CD14-positive monocyte (primary cell): ENCODE results near the gene C12orf57. TPM values are rescaled to one million over a fixed set of nuclear protein-coding genes. Genes with fewer than 3 reads are reported as not detected.

Source experiments
- DNase-seq, 3 donors: peaks; one replicate each; pipeline ENCODE4 v3.0.0-alpha.2; 2011 to 2022
- H2AFZ ChIP-seq: 2 replicates; pipeline ENCODE4 v1.6.0; 2012; ENCODE audit warnings: mild to moderate bottlenecking, low read depth, low read length, inconsistent platforms; ENCODE audit not compliant: insufficient read depth, poor library complexity, severe bottlenecking
- H3K27ac ChIP-seq, 2 donors: 1 replicate in 1 of 2; 2 replicates in 1 of 2; pipeline ENCODE4 v1.5.1; 2012 to 2013; ENCODE audit warnings: low read length in 2 of 2, control low read depth in 1 of 2, inconsistent platforms in 1 of 2, low read depth in 1 of 2, mild to moderate bottlenecking in 1 of 2
- H3K27me3 ChIP-seq, 2 donors: one replicate each; pipeline versions ENCODE4 v1.6.0 to v1.6.1; 2011 to 2013; ENCODE audit warnings: low read length in 2 of 2; ENCODE audit not compliant: control insufficient read depth in 2 of 2, insufficient read depth in 2 of 2
- H3K36me3 ChIP-seq, 2 donors: replicated peaks in 1 of 2; 1 replicate in 1 of 2; 2 replicates in 1 of 2; pipeline versions ENCODE4 v1.5.1 to v1.6.1; 2012 to 2013; ENCODE audit warnings: low read length in 2 of 2, control low read depth in 1 of 2, inconsistent platforms in 1 of 2, mild to moderate bottlenecking in 1 of 2; ENCODE audit not compliant: insufficient read depth in 2 of 2, control insufficient read depth in 1 of 2
- H3K4me1 ChIP-seq, 2 donors: 1 replicate in 1 of 2; 2 replicates in 1 of 2; pipeline versions ENCODE4 v1.5.1 to v1.6.1; 2012 to 2013; ENCODE audit warnings: low read length in 2 of 2, control low read depth in 1 of 2, inconsistent platforms in 1 of 2, mild to moderate bottlenecking in 1 of 2, moderate library complexity in 1 of 2; ENCODE audit not compliant: insufficient read depth in 2 of 2, control insufficient read depth in 1 of 2
- H3K4me2 ChIP-seq: replicated peaks from 2 replicates; pipeline ENCODE3; 2012; ENCODE audit warnings: low read length, moderate library complexity, mild to moderate bottlenecking; ENCODE audit not compliant: poor library complexity, severe bottlenecking; ENCODE audit errors: extremely low read depth
- H3K4me3 ChIP-seq, 3 experiments: fragments of 200-600 bp in 1 of 3; sonication (generic) in 1 of 3; replicated peaks in 1 of 3; 1 replicate in 2 of 3; 2 replicates in 1 of 3; pipeline ENCODE4 v1.5.1; 2011 to 2013; ENCODE audit warnings: low read length in 3 of 3, mild to moderate bottlenecking in 3 of 3, control low read depth in 2 of 3, low read depth in 2 of 3, inconsistent platforms in 1 of 3, moderate library complexity in 1 of 3
- H3K79me2 ChIP-seq: 2 replicates; pipeline ENCODE4 v1.6.0; 2012; ENCODE audit warnings: mild to moderate bottlenecking, control low read depth, inconsistent platforms, low read length, moderate library complexity; ENCODE audit not compliant: insufficient read depth
- H3K9ac ChIP-seq: 2 replicates; pipeline ENCODE4 v1.6.0; 2017; ENCODE audit warnings: low read length, mild to moderate bottlenecking; ENCODE audit not compliant: insufficient read depth, poor library complexity, severe bottlenecking
- H3K9me3 ChIP-seq, 2 donors: replicated peaks in 1 of 2; 1 replicate in 1 of 2; 2 replicates in 1 of 2; pipeline versions ENCODE4 v1.5.1 to v1.6.1; 2012 to 2013; ENCODE audit warnings: low read length in 2 of 2, control low read depth in 1 of 2; ENCODE audit not compliant: control insufficient read depth in 1 of 2, insufficient read depth in 1 of 2
- H4K20me1 ChIP-seq: 2 replicates; pipeline ENCODE4 v1.6.0; 2012; ENCODE audit warnings: mild to moderate bottlenecking, low read length, control low read depth, moderate library complexity; ENCODE audit not compliant: insufficient read depth
- H3K27ac Mint-ChIP-seq, 7 donors: one replicate each; pipeline ENCODE4 v1.8.0; 2020; ENCODE audit warnings: mild to moderate bottlenecking in 7 of 7, mixed read lengths in 7 of 7, moderate library complexity in 6 of 7, inconsistent platforms in 2 of 7
- H3K27me3 Mint-ChIP-seq, 3 donors: one replicate each; pipeline ENCODE4 v1.8.0; 2021 to 2022; ENCODE audit warnings: low read depth in 3 of 3, mild to moderate bottlenecking in 3 of 3, mixed read lengths in 3 of 3, moderate library complexity in 3 of 3, inconsistent platforms in 1 of 3
- H3K36me3 Mint-ChIP-seq, 2 donors: one replicate each; pipeline ENCODE4 v1.8.0; 2020; ENCODE audit warnings: mixed read lengths in 2 of 2, inconsistent platforms in 1 of 2, mild to moderate bottlenecking in 1 of 2
- H3K4me1 Mint-ChIP-seq: one replicate; pipeline ENCODE4 v1.8.0; 2020; ENCODE audit warnings: mild to moderate bottlenecking, mixed read lengths
- H3K4me3 Mint-ChIP-seq, 2 donors: one replicate each; pipeline ENCODE4 v1.8.0; 2020; ENCODE audit warnings: mild to moderate bottlenecking in 2 of 2, mixed read lengths in 2 of 2, moderate library complexity in 1 of 2
- H3K9me3 Mint-ChIP-seq, 7 donors: one replicate each; pipeline ENCODE4 v1.8.0; 2020 to 2022; ENCODE audit warnings: mixed read lengths in 7 of 7, mild to moderate bottlenecking in 6 of 7, moderate library complexity in 6 of 7, inconsistent platforms in 2 of 7
- CTCF ChIP-seq: fragments of 200-600 bp; IDR thresholded peaks from one replicate; pipeline ENCODE4 v1.8.0; 2022; ENCODE audit warnings: antibody characterized with exemption, mild to moderate bottlenecking
- WGBS: methylation state at CpG from one replicate; pipeline ENCODE4 v1.1.5; 2013; ENCODE audit warnings: missing lambda C conversion rate; ENCODE audit not compliant: insufficient coverage; 5-methylcytosine and 5-hydroxymethylcytosine counted together
- intact Hi-C, 2 donors: fragments of 100-400 bp; cut with micrococcal nuclease; formaldehyde crosslinking; loops; one replicate each; pipeline versions ENCODE4 v1.15.0 to v1.15.1; 2023
- polyA plus RNA-seq, 3 donors: library from polyadenylated mRNA; depleted of rRNA in 1 of 3; unstranded in 2 of 3; stranded (reverse) in 1 of 3; fragments of 300-500 nt in 2 of 3; fragments of >200 nt in 1 of 3; fragmentation: Illumina TruSeq in 2 of 3; gene quantifications; 1 replicate in 2 of 3; 2 replicates in 1 of 3; pipeline ENCODE4 v1.2.3, GENCODE V29; 2012 to 2021

C12orf57 gene
- polyA plus RNA-seq, 3 donors, result 19.1 to 59.2 (median 24.2) TPM

GRCh38 chr12:6947615-6948014 lies 3.8 kb downstream of the C12orf57 start:
- TF ChIP-seq CTCF, result no peak
- Histone ChIP-seq H3K9ac (no peak overlapping the region), H3K27ac (no peak overlapping the region), H2AFZ (no peak overlapping the region), H3K27me3 (no peaks in the 10 kb centered on the region), H3K4me2 (no peak overlapping the region), H3K4me1 (peaks cover 77 to 83% of the 10 kb centered on the region in 2 donors), H3K4me3 (no peak overlapping the region), H3K9me3 (no peaks in the 10 kb centered on the region), H3K36me3 (peaks cover 5 to 10% of the 10 kb centered on the region in 2 donors), H3K79me2 (peaks cover 37% of the 10 kb centered on the region), H4K20me1 (peaks cover 13% of the 10 kb centered on the region)
- Mint-ChIP-seq H3K9me3 (peaks cover 0 to 2% (median 0%) of the 10 kb centered on the region in 7 donors), H3K4me3 (no peak overlapping the region), H3K4me1 (peaks cover 80% of the 10 kb centered on the region), H3K27me3 (peaks cover 0 to 2% (median 0%) of the 10 kb centered on the region in 3 donors), H3K36me3 (peaks cover 7 to 12% of the 10 kb centered on the region in 2 donors), H3K27ac (peak overlapping the region in 1 of 7 donors; percentile 46)
- intact Hi-C loops, result no loop called here
- DNase-seq, result no peak
- whole genome bisulfite sequencing, result 87% methylated on average over 5 of the region's 8 CpGs

- intact Hi-C loops, result no loop called here
- DNase-seq, result peak; percentile 69 to 82 (median 77)
- H2AFZ ChIP-seq, result peak overlapping the region; percentile 53
These were observed 5.2 kb downstream of the C12orf57 start for GRCh38 chr12:6948873-6949594.

More at GRCh38 chr12:6948873-6949594, 5.2 kb downstream of the C12orf57 start:
- TF ChIP-seq CTCF, result peak; percentile 48
- no peaks in the 10 kb centered on the region for H3K9me3 ChIP-seq
- H3K79me2 ChIP-seq, result peaks cover 51% of the 10 kb centered on the region
- peaks cover 74 to 82% of the 10 kb centered on the region in 2 donors for H3K4me1 ChIP-seq
- H3K9ac ChIP-seq, result peak overlapping the region; percentile 16
- H3K27ac ChIP-seq, result peak overlapping the region; percentile 67 to 70
- peak overlapping the region in 2 of 3 experiments; percentile 6 to 60 for H3K4me3 ChIP-seq
- peaks cover 15 to 22% of the 10 kb centered on the region in 2 donors for H3K36me3 Mint-ChIP-seq
- WGBS, result 61% methylated on average over 6 of the region's 15 CpGs
- H3K4me3 Mint-ChIP-seq, result peak overlapping the region; percentile 68 to 81
- peaks cover 12 to 14% of the 10 kb centered on the region in 2 donors for H3K36me3 ChIP-seq
- peaks cover 28% of the 10 kb centered on the region for H4K20me1 ChIP-seq
- H3K4me1 Mint-ChIP-seq, result peaks cover 71% of the 10 kb centered on the region
- no peaks in the 10 kb centered on the region for H3K27me3 ChIP-seq
- peaks cover 0 to 3% (median 0%) of the 10 kb centered on the region in 7 donors for H3K9me3 Mint-ChIP-seq
- peak overlapping the region; percentile 87 to 96 (median 91) for H3K27ac Mint-ChIP-seq
- peak overlapping the region; percentile 67 for H3K4me2 ChIP-seq
- H3K27me3 Mint-ChIP-seq, result peaks cover 0 to 2% (median 0%) of the 10 kb centered on the region in 3 donors
